NCI-H748 (cell line): ENCODE results near the gene NRK.
A peak's percentile ranks its signal among the peaks of the same experiment; 100 is the strongest.
"Not testable (repeated sequence)": the region's sequence is repeated elsewhere in the genome, so short reads cannot be mapped to it uniquely, and the experiment has no call there.

Experiments
- DNase-seq: peaks from one replicate; lab custom pipeline; 2025; ENCODE audit not compliant: unreplicated experiment; lab: John Stamatoyannopoulos, UW

NRK gene

DNA sequence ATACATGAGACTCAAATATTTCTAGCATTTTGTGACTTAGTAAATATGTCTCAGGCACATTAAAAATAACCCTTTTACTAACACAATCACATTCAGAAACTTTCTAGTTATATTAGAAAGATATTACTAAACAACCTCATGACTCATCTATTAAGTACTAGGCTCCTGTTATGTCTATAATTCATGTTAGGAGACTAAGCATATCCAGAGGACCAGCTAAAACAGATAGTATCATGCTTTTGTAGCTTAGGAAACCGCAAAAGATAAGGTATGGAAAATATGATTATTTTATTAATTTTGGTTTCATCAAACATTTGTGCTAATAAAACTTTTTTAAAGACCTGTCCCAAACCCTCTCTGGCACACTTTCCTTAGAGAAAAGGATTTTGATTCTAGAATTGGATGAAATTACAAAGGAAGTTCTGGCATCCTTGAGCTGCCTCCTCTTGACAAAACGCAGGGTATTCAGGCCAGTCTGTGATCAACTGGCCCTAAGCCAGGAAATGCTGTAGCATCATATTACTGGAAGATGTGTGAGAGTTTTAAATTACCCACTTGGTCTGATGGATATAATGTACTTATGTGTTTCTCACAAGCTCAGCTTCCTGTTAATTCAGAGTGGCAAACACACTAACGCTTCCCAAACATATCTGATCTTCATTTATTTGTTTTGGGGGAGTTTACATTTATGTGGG is 60.4 kb downstream of the NRK start:
- peak; percentile 16 for DNase-seq

DNA sequence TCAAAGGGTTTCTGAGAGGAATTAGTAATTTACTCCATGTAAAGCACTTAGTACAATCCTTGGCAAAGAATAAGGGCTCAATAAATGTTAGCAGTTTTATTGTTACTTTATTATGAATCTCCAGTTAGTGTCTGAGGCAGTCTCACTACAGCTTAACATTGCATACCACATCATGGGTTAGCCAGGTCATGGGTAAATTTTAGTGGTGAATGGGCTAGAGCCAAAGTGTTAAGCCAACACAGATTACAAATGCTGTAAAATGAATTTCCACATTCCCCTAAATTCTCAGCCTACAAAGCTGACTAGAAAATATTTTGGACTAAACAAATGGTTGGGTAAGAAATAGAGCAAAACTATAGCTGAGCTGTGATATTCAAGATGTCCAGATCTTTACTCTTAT is 72.4 kb downstream of the NRK start:
- DNase-seq: no peak

DNA sequence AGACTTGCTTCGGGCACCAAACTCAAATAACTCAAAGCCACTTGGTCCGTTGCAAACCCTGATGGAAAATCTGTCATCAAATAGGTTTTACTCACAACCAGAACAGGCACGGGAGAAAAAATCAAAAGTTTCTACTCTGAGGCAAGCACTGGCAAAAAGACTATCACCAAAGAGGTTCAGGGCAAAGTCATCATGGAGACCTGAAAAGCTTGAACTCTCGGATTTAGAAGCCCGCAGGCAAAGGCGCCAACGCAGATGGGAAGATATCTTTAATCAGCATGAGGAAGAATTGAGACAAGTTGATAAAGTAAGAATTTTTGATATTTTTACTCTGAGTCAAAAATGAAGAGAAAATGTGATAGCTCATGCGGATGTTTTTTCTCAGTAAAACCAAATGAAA is 87.2 kb downstream of the NRK start:
- no peak for DNase-seq

DNA sequence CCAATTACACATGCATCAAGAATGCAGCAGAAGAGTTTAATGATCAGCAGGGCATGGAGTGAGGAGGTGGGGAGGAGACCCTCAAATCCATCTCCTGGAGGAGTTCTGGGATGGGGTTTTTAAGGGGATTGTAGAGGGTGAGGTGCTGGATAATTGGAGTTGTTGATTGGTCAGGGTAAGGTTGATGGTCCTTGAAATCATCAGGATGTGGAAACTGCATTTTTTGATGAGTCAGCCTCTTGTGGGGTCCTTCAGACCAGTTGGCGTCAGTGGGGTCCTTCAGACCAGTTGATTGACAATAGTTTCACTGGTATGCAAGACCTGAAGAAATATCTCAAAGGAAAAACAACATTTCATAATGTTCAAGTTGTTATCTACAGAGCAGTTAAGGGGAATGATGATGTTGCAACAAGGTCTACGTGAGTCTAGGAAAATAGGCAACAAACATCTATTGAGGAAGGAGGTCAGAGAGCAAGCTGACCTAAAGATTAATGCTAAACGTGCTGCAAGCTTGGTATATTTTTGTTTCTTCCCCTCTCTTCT is 88.3 kb downstream of the NRK start:
- no peak for DNase-seq

DNA sequence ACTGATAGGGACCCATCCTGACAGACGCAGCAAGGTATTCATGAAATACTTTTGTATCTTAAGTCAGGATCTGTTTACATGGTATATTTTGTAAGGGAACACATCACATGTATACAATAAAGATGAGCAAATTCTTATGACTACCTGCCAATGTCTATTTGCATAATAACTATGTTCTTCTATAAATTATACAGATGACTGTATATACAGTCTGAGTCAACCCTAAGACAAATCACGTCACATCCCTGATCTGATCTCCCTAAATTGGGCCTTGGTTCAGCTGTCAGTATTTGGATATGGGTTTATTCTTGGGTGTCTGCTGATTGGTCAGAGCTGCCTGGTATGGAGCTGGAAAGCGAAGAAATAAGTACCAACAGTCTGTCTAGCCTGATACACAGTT is 122.9 kb downstream of the NRK start:
- no peak for DNase-seq

DNA sequence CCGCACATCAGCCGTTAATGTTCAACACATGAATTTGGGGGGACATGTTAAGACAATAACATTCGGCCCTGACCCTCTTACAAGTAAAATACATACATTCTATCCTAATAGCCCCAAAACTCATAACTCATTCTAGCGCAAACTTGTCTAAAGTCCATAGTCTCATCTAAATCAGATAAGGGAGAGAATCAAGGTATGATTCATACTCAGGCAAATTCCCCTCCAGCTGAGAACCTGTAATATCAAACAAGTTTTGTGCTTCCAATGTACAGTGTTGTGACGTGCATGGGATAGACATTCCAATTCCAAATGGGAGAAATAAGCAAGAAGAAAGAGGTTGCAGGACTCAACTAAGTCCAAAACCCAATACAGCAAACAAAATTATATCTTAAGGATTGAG is 147.1 kb downstream of the NRK start:
- DNase-seq: no peak

GRCh38 chrX:105972690-105973386 is 150.5 kb downstream of the NRK start:
- no peak for DNase-seq

DNA sequence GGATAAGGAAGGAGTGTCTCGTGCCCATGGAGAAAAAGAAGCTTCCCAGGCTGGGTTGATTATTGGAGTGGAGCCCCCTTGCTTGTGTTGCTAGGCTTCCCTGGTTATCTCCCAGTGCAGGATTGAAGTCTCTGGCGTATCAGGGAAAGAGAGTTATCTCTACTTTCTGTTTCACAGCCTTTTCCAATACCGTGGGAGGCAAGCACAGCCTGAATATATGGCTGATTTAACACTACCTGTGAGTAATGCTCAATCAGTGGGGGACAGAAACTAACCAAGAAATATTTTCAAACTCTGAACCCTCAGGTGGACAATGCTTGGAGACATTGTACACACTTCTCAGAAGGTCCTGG is 151.0 kb downstream of the NRK start:
- DNase-seq: no peak

DNA sequence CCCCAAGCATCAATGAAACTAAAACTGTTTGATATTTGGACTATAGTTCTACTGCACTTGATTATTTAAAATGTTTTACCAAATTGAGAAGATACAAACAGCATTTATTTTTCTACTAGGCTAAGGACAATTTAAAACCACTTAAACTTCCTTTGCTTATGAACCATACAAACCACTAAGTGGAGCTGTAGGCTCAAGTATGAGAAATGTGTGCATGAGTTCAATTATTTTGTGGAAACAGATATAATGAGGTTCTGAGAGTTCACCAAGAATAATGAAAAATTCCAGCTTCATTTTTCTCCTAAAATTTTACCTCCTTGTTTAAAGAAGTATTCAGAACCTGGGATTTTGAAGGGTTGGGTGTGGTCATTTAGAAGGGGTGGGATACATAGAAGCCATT is 153.0 kb downstream of the NRK start:
- no peak for DNase-seq

DNA sequence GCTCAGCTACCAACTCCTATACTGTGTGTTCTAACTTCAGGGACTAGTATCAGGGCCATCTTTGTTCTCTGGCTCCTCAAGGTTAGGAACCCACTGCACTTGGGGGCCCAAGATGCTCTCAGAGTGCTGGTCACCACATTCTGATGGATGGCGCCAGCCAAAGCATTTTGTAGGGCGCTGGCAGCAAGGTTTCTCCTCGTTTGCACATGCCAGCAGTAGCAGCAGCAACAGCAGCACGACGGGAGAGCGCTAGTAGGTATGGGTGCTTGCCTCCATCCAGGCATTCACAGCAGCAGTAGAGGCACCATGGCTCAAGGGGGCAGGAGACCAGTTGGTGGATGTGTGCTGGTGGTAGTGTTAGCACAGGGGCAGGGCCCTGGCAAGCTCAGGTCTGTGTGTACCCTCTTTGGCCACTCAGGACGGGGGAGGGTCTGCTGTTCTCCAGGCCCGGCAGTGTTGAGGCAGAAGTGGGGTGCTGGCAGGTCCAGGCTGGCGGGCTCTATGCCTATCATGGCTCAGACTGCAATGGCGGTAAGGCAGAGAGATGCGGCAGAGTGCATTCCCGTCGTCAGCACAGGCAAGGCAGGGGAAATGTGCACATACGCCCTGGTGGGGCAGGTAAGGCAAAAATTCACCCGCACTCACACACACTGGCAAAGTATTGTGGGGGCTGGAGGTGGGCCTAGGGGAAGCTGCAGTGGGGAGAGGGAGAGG is 159.6 kb downstream of the NRK start:
- no peak for DNase-seq

DNA sequence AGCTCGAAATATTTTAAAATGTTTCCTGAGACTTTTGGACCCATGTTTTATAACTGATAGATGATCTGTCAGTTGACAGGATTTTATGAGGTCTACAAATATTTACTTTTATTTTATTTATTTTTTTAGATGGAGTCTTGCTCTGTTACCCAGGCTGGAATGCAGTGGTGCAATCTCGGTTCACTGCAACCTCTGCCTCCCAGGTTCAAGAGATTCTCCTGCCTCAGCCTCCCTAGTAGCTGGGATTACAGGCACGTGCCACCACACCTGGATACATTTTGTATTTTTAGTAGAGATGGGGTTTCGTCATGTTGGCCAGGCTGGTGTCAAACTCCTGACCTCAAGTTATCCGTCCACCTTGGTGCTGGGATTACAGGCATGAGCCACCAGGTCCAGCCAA is 166.1 kb downstream of the NRK start:
- not testable (repeated sequence) for DNase-seq

DNA sequence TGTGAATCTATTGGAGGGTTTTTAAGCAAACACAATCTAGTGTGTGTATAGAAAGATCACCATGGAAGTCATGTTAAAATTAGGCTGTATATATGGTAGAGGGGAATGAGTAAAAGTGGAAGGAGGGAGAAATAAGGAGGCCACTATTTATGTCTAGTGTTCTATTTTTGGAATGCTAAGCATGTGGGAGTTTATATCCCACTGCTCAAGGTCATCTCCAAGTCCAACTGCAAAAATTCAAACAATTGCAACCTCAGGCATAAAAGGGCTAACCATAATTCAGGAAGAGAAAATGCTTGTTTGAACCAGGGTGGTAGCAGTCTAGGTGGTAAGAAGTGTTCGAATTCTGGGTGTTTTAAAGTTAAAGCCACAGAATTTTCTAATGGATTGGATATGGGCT is 177.0 kb downstream of the NRK start:
- DNase-seq: no peak

DNA sequence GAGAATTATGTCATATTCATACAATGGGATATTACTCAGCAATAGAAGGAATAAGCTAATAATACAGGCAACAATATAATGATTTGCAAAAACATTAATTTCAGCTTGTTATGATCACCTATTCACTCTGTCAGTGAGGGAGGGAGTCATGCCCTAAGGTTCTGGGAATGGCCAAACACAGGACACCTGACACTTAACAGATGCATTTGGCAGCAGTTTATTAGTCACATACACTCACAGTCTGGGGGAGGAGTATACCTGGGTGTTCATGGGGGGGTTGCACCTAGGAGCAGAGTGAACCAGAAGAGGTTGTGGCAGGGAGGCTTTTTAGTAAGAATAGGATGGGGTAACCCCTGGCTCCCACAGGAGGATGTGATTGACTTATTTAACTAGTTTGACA is 177.9 kb downstream of the NRK start:
- DNase-seq: no peak

DNA sequence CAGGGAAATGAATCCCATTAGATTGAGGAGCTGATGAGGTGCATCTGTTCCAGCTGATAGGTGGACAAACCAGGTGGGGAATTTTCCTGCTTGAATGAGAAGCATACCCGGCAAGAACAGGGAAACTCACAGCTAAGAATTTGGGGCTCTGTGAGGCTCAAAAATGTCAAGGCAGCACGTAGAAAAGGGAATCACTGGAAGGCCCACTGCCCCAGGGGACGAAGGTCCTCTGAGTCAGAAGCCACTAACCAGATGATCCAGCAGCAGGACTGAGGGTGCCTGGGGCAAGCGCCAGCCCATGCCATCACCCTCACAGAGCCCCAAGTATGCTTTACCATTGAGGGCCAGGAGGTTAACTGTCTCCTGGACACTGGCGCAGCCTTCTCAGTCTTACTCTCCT is 178.3 kb downstream of the NRK start:
- not testable (repeated sequence) for DNase-seq

DNA sequence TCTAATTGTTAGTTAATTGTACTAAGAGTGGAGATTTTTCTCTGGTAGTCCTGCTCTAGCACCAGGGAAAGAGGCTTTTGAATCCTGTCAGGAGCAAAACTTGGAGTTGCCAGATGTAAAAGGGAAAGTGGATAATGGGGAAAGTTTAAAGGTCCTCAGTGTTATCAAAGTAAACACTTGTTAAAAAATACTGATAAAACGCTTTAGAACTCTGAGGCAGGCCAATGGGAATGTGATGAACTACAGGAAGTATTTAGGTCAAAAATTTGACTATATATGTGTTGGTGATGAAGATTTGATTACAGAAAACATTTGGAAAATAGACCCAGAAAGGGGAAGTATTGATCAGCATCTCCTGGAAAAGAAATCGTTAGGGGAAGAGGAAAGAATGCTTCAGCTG is 183.3 kb downstream of the NRK start:
- no peak for DNase-seq

DNA sequence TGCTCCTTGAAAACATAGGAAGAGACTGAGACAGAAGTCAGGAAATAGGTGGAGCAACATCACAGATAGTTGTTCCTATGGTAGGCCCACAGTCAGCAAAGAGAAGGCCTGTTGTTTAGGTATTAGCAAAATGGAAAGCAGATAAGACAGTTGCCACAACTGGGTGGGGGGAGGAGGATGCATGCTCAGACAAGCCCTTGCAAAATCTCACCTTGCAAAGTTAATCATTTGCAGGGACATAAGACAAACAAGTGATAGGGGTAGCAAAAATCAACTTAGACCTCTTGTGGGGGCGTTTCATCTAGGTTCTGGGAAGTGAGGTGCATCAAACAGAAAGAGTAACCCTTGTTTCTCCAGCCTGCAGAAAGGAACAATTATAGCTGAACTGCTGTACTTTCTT is 185.5 kb downstream of the NRK start:
- no peak for DNase-seq
